Measurements from ENCODE around the gene KIF2A. TPM values are rescaled to one million over a fixed set of nuclear protein-coding genes. Genes with fewer than 3 reads are reported as not detected.

Gene KIF2A
- total and polyA plus RNA-seq, 9 of the 15 experiments (the other 6 are each of a cell fraction or from before 2014, with no cell fraction given), result 42.6 to 126 (median 77.6) TPM

DNA sequence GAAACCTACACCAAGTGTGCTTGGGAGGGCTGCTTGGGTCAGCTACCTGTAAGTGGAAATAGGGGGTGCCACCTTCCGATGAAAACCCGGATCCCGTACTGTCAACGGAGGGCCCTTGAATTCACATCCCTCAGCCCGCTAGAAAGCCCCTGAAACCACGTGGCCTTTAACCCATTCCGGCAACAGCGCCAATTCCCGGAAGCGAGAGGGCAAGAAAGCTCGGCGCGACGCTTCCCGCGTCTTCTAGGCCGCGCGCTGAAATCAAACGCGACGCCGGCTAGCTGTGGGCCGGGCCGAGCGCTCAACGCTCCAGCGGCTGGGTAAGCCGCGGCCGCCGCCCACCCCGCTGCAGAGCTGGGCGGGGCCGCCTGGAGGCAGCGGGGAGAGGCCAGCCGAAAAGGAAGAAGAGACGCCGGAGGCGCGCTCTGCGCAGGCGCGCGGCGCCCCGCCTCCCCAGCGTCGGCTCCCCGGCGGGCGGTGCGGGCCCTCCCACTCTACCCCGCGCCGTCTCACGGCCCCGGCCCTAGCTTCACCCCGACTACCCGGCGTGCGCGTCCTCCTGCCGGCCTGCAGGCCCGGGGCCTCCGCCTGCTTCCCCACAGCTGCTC, at the start of gene KIF2A (continued):
- TF ChIP-seq, protein P1, sequence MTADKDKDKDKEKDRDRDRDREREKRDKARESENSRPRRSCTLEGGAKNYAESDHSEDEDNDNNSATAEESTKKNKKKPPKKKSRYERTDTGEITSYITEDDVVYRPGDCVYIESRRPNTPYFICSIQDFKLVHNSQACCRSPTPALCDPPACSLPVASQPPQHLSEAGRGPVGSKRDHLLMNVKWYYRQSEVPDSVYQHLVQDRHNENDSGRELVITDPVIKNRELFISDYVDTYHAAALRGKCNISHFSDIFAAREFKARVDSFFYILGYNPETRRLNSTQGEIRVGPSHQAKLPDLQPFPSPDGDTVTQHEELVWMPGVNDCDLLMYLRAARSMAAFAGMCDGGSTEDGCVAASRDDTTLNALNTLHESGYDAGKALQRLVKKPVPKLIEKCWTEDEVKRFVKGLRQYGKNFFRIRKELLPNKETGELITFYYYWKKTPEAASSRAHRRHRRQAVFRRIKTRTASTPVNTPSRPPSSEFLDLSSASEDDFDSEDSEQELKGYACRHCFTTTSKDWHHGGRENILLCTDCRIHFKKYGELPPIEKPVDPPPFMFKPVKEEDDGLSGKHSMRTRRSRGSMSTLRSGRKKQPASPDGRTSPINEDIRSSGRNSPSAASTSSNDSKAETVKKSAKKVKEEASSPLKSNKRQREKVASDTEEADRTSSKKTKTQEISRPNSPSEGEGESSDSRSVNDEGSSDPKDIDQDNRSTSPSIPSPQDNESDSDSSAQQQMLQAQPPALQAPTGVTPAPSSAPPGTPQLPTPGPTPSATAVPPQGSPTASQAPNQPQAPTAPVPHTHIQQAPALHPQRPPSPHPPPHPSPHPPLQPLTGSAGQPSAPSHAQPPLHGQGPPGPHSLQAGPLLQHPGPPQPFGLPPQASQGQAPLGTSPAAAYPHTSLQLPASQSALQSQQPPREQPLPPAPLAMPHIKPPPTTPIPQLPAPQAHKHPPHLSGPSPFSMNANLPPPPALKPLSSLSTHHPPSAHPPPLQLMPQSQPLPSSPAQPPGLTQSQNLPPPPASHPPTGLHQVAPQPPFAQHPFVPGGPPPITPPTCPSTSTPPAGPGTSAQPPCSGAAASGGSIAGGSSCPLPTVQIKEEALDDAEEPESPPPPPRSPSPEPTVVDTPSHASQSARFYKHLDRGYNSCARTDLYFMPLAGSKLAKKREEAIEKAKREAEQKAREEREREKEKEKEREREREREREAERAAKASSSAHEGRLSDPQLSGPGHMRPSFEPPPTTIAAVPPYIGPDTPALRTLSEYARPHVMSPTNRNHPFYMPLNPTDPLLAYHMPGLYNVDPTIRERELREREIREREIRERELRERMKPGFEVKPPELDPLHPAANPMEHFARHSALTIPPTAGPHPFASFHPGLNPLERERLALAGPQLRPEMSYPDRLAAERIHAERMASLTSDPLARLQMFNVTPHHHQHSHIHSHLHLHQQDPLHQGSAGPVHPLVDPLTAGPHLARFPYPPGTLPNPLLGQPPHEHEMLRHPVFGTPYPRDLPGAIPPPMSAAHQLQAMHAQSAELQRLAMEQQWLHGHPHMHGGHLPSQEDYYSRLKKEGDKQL (CRISPR knock-in tag; IDR thresholded peaks at IDR 0.05; ENCODE audit: borderline replicate concordance), result 0 out of 2 replicates have a peak, but pooled peaks have one; percentile 44
- TF ChIP-seq NEUROD1 (IDR thresholded peaks at IDR 0.05; ENCODE audit: borderline replicate concordance, low read depth, low read length, partially characterized antibody) (no peak), PML (IDR thresholded peaks at IDR 0.05; ENCODE audit: low read length) (0 out of 2 replicates have a peak, but pooled peaks have one; percentile 22), ZFP36 (IDR thresholded peaks at IDR 0.05; ENCODE audit: low read depth, low read length, partially characterized antibody) (peak; percentile 14), MNT (conservative IDR thresholded peaks at IDR 0.05) (peak; percentile 97 to 99), E2F4 (CRISPR knock-in tag; IDR thresholded peaks at IDR 0.05; ENCODE audit: low read depth) (peak; percentile 86; the same call in 1 of the 2 replicates), ZC3H8 (IDR thresholded peaks at IDR 0.05) (no peak), THAP12 (CRISPR knock-in tag; IDR thresholded peaks at IDR 0.05) (0 out of 2 replicates have a peak, but pooled peaks have one; percentile 53), ZC3H4 (CRISPR knock-in tag; IDR thresholded peaks at IDR 0.05; ENCODE audit: borderline replicate concordance) (no peak), CREBBP (IDR thresholded peaks at IDR 0.05; ENCODE audit: low read depth, low read length) (no peak), CBFB (CRISPR knock-in tag; IDR thresholded peaks at IDR 0.05) (no peak), DMBX1 (CRISPR knock-in tag; IDR thresholded peaks at IDR 0.05; ENCODE audit: borderline replicate concordance) (peak; percentile 93), KDM2B (CRISPR knock-in tag; IDR thresholded peaks at IDR 0.05) (no peak), E2F3 (CRISPR knock-in tag; IDR thresholded peaks at IDR 0.05) (peak; percentile 95), PHF8 (IDR thresholded peaks at IDR 0.05; ENCODE audit: borderline replicate concordance, low read length) (peak; percentile 71; the same call in 1 of the 2 replicates), ASH1L (IDR thresholded peaks at IDR 0.05; ENCODE audit: borderline replicate concordance, low read depth, partially characterized antibody) (peak; percentile 76), BRCA1 (IDR thresholded peaks at IDR 0.05) (no peak), BRCA1 (CRISPR knock-in tag; IDR thresholded peaks at IDR 0.05) (no peak)
